B cell (primary cell): ENCODE data around the gene CIAO2B. TPM values are rescaled to one million over a fixed set of nuclear protein-coding genes. Genes with fewer than 3 reads are reported as not detected.

Experiments used
- ATAC-seq: fragments of 200-7000 bp; cut with Tn5 transposase; one replicate; pipeline ENCODE4 v1.10.0; 2021; ENCODE audit warnings: low read depth, mild to moderate bottlenecking, moderate number of reproducible peaks, moderate library complexity
- CTCF ChIA-PET: fragments of 350-600 bp; sonication (Branson Sonifier 250); formaldehyde crosslinking; loops from one replicate; lab custom pipeline; 2021; ENCODE audit warnings: antibody characterized with exemption, inconsistent platforms; lab: Charles Lee
- POLR2A ChIA-PET: fragments of 350-600 bp; sonication (Branson Sonifier 250); formaldehyde crosslinking; loops from one replicate; lab custom pipeline; 2021; ENCODE audit warnings: antibody characterized with exemption; lab: Charles Lee
- DNase-seq: peaks from one replicate; pipeline ENCODE4 v3.0.0; 2013
- H2AFZ ChIP-seq: 2 replicates; pipeline ENCODE4 v1.6.1; 2012; ENCODE audit warnings: mild to moderate bottlenecking, low read depth, low read length; ENCODE audit not compliant: insufficient read depth, poor library complexity, severe bottlenecking
- H3K27ac ChIP-seq, 2 donors: 1 replicate in 1 of 2; 2 replicates in 1 of 2; pipeline ENCODE4 v1.5.1; 2012 to 2013; ENCODE audit warnings: low read length in 2 of 2, mild to moderate bottlenecking in 2 of 2, moderate library complexity in 1 of 2
- H3K27me3 ChIP-seq, 4 experiments: fragments of 200-600 bp in 1 of 4; sonication (generic) in 1 of 4; replicated peaks in 1 of 4; 1 replicate in 2 of 4; 2 replicates in 2 of 4; pipeline versions ENCODE4 v1.6.1 to v1.7.0; 2013 to 2016; ENCODE audit warnings: low read length in 3 of 4, mild to moderate bottlenecking in 2 of 4, mixed read lengths in 1 of 4, moderate library complexity in 1 of 4; ENCODE audit not compliant: insufficient read depth in 4 of 4, control insufficient read depth in 3 of 4; ENCODE audit errors: control extremely low read depth in 1 of 4
- H3K36me3 ChIP-seq, 2 experiments: replicated peaks in 1 of 2; 1 replicate in 1 of 2; 2 replicates in 1 of 2; pipeline versions ENCODE4 v1.6.1 to v1.7.1; 2013; ENCODE audit warnings: low read length in 1 of 2; ENCODE audit not compliant: insufficient read depth in 2 of 2, control insufficient read depth in 1 of 2; ENCODE audit errors: control extremely low read depth in 1 of 2, extremely low read depth in 1 of 2
- H3K4me1 ChIP-seq, 2 donors: fragments of 200-600 bp in 1 of 2; sonication (generic) in 1 of 2; 1 replicate in 1 of 2; 2 replicates in 1 of 2; pipeline versions ENCODE4 v1.5.1 to v1.6.1; 2013 to 2017; ENCODE audit warnings: low read length in 2 of 2; ENCODE audit not compliant: control insufficient read depth in 2 of 2, insufficient read depth in 2 of 2
- H3K4me2 ChIP-seq: replicated peaks from 2 replicates; pipeline ENCODE3; 2012; ENCODE audit warnings: mild to moderate bottlenecking, low read depth, low read length; ENCODE audit not compliant: poor library complexity, severe bottlenecking
- H3K4me3 ChIP-seq, 5 experiments: fragments of 200-600 bp in 1 of 5; sonication (generic) in 1 of 5; 1 replicate in 3 of 5; 2 replicates in 2 of 5; pipeline versions ENCODE4 v1.5.1 to v1.7.0; 2011 to 2016; ENCODE audit warnings: low read length in 4 of 5, mild to moderate bottlenecking in 4 of 5, low read depth in 2 of 5, control low read depth in 1 of 5, moderate library complexity in 1 of 5; ENCODE audit not compliant: insufficient read depth in 1 of 5; ENCODE audit errors: control extremely low read depth in 1 of 5, extremely low read depth in 1 of 5
- H3K79me2 ChIP-seq: fragments of 200-600 bp; sonication (generic); one replicate; pipeline ENCODE4 v1.6.0; 2016; ENCODE audit warnings: low read length; ENCODE audit not compliant: control insufficient read depth, insufficient read depth
- H3K9ac ChIP-seq: fragments of 200-600 bp; sonication (generic); 2 replicates; pipeline ENCODE4 v1.6.1; 2017; ENCODE audit warnings: mild to moderate bottlenecking, low read length, moderate library complexity
- H3K9me3 ChIP-seq, 3 donors: one replicate each; pipeline versions ENCODE4 v1.6.1 to v1.7.1; 2013; ENCODE audit warnings: low read length in 2 of 3; ENCODE audit not compliant: control insufficient read depth in 2 of 3, insufficient read depth in 1 of 3; ENCODE audit errors: control extremely low read depth in 1 of 3
- H4K20me1 ChIP-seq: 2 replicates; pipeline ENCODE4 v1.6.0; 2012; ENCODE audit warnings: mild to moderate bottlenecking, low read length; ENCODE audit not compliant: insufficient read depth, control insufficient read depth, poor library complexity, severe bottlenecking
- H3K27ac Mint-ChIP-seq: one replicate; pipeline ENCODE4 v1.8.0; 2021; ENCODE audit warnings: mixed read lengths
- H3K27me3 Mint-ChIP-seq: one replicate; pipeline ENCODE4 v1.8.0; 2021; ENCODE audit warnings: mixed read lengths
- H3K4me1 Mint-ChIP-seq: one replicate; pipeline ENCODE4 v1.8.0; 2021; ENCODE audit warnings: mixed read lengths
- H3K4me3 Mint-ChIP-seq: one replicate; pipeline ENCODE4 v1.8.0; 2021; ENCODE audit warnings: mixed read lengths
- H3K9me3 Mint-ChIP-seq: one replicate; pipeline ENCODE4 v1.8.0; 2022; ENCODE audit warnings: mixed read lengths; ENCODE audit not compliant: insufficient read depth
- EZH2 ChIP-seq: IDR thresholded peaks from 2 replicates; pipeline ENCODE4 v1.6.1; 2012; ENCODE audit warnings: borderline replicate concordance, low read depth, mild to moderate bottlenecking, moderate library complexity, low read length; ENCODE audit not compliant: insufficient read depth, poor library complexity, severe bottlenecking
- WGBS: methylation state at CpG from one replicate; pipeline ENCODE4 v1.1.5; 2013; ENCODE audit warnings: missing lambda C conversion rate; ENCODE audit not compliant: insufficient coverage; 5-methylcytosine and 5-hydroxymethylcytosine counted together
- intact Hi-C: fragments of 100-400 bp; cut with micrococcal nuclease; formaldehyde crosslinking; loops from one replicate; pipeline ENCODE4 v1.10.0; 2022
- polyA plus RNA-seq: library from polyadenylated mRNA; depleted of rRNA; stranded (reverse); fragments of >200 nt; gene quantifications from 2 replicates; pipeline ENCODE4 v1.2.3, GENCODE V29; 2012
- total RNA-seq, 2 donors: library from RNA; stranded (reverse); fragments of 120-200 nt in 1 of 2; gene quantifications; 1 replicate in 1 of 2; 2 replicates in 1 of 2; pipeline versions ENCODE4 v1.2.3 to v1.2.4, GENCODE V29; 2013 to 2022
- TF ChIP-seq, protein P1 (sequence below): fragments of 200-600 bp; IDR thresholded peaks from one replicate; pipeline ENCODE4 v1.8.0; 2022; ENCODE audit warnings: antibody characterized with exemption, mild to moderate bottlenecking

The CIAO2B gene
- total and polyA plus RNA-seq, 2 donors (not counting 1 experiment from before 2014, with no cell fraction given), result 60.6 to 159 TPM

DNA sequence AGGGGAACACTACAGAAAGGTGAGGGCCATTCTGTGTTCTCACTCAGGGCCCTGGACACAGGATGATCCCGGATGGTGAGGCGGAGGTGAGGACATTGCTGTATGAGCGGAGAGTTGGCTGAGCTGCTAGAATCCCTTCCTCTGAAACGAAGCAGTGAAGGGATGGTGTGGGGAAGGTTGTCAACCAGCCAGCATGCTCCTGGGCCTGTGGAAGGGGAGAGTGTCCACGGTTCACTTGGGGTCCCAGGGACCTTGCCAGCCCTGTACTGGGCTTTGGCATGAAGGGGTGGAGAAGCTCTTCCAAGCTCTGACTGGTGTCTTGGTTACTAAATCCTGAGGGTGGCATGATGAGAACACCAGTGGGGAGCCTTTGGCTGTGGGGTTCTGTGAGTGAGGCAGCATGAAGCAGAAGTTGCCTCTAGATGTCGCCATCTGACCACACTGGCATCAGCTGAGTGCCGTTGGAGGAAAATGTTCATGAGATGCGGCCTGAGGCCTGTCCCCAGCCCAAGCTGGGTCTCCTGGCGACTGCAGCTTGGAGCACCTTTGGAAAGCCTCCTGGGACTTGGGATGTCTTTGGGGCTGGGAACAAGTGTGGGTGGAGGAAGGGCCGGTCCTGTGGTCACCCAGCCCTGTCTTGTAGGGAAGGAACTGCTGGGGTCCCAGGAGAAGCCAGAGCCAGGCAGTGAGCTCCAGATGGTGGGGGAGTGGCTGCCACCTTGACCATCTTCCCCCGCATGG, 39.1 kb downstream of the CIAO2B start:
- Histone ChIP-seq H3K27me3 (peaks cover 0 to under 1% (median 0%) of the 10 kb centered on the region in 4 experiments), H3K9me3 (no peaks in the 10 kb centered on the region), H2AFZ (no peak overlapping the region), H4K20me1 (no peaks in the 10 kb centered on the region), H3K4me1 (peaks cover 0 to 3% of the 10 kb centered on the region in 2 donors), H3K9ac (no peak overlapping the region), H3K27ac (no peak overlapping the region), H3K79me2 (no peaks in the 10 kb centered on the region), H3K4me2 (no peak overlapping the region), H3K4me3 (no peak overlapping the region), H3K36me3 (no peaks in the 10 kb centered on the region)
- ChIA-PET POLR2A (no interaction called here), CTCF (interaction anchor here (0.7 to 2.5 kb wide), 8 partner anchors 11 to 260 kb away, joined by 3 to 8 read pairs (median 3); partner anchors contain the start of genes CDH16 and PDP2)
- Mint-ChIP-seq H3K9me3 (no peaks in the 10 kb centered on the region), H3K27me3 (no peaks in the 10 kb centered on the region), H3K4me3 (no peak overlapping the region), H3K27ac (no peak overlapping the region), H3K4me1 (no peaks in the 10 kb centered on the region)
- 53% methylated on average over 10 of the region's 11 CpGs for WGBS
- ATAC-seq (peak; percentile 54), DNase-seq (peak; percentile 63)
- no peak for TF ChIP-seq EZH2
- TF ChIP-seq, protein P1, sequence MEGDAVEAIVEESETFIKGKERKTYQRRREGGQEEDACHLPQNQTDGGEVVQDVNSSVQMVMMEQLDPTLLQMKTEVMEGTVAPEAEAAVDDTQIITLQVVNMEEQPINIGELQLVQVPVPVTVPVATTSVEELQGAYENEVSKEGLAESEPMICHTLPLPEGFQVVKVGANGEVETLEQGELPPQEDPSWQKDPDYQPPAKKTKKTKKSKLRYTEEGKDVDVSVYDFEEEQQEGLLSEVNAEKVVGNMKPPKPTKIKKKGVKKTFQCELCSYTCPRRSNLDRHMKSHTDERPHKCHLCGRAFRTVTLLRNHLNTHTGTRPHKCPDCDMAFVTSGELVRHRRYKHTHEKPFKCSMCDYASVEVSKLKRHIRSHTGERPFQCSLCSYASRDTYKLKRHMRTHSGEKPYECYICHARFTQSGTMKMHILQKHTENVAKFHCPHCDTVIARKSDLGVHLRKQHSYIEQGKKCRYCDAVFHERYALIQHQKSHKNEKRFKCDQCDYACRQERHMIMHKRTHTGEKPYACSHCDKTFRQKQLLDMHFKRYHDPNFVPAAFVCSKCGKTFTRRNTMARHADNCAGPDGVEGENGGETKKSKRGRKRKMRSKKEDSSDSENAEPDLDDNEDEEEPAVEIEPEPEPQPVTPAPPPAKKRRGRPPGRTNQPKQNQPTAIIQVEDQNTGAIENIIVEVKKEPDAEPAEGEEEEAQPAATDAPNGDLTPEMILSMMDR, result peak; percentile 53
- intact Hi-C loops, result loop anchor here (1.0 kb wide), 1 partner anchor 59 kb away; no protein-coding TSS in a partner anchor

DNA sequence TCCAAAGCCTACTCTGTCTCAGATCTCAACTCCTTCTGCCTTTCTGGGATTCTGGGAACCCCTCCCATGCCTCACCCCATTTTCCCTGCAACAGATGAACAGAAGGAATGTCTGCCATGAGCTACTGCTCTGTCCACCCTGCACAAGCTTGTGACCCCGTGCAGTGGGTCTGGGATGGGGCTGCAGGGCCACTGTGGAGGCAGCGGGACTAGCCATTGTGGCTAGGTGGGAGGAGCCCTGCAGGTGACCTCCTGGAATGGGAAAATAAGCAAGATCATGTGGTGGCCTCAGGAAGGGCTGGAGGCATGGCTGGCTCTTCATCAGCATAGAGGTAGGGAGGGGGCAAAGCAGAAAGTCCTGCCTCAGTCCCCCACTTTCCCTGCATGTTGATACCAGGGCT, 40.1 kb downstream of the CIAO2B start:
- ChIA-PET CTCF (interaction anchor here (0.7 to 2.5 kb wide), 4 partner anchors 13 to 261 kb away, joined by 3 to 8 read pairs (median 4); partner anchors contain the start of genes CDH16 and PDP2), POLR2A (interaction anchor here (0.7 kb wide), 1 partner anchor 40 kb away, joined by 3 read pairs; the partner anchor contains the start of gene CIAO2B)
- no peaks in the 10 kb centered on the region for H4K20me1 ChIP-seq
- no peak overlapping the region for H3K27ac ChIP-seq
- peaks cover 0 to 3% of the 10 kb centered on the region in 2 donors for H3K4me1 ChIP-seq
- intact Hi-C loops, result no loop called here
- H3K79me2 ChIP-seq, result no peaks in the 10 kb centered on the region
- no peak for ATAC-seq
- 95% methylated on average over 2 of the region's 2 CpGs for WGBS
- H3K4me2 ChIP-seq, result no peak overlapping the region
- H3K36me3 ChIP-seq, result no peaks in the 10 kb centered on the region
- Mint-ChIP-seq H3K4me1 (no peaks in the 10 kb centered on the region), H3K9me3 (no peaks in the 10 kb centered on the region), H3K4me3 (no peak overlapping the region), H3K27me3 (no peaks in the 10 kb centered on the region), H3K27ac (no peak overlapping the region)
- H3K4me3 ChIP-seq, result no peak overlapping the region
- DNase-seq, result no peak
- no peak for TF ChIP-seq EZH2
- TF ChIP-seq, protein P1, result no peak
- no peaks in the 10 kb centered on the region for H3K9me3 ChIP-seq
- H2AFZ ChIP-seq, result no peak overlapping the region
- H3K27me3 ChIP-seq, result no peaks in the 10 kb centered on the region
- H3K9ac ChIP-seq, result no peak overlapping the region
